ENCODE measurements around the gene MGAT4A. TPM values are rescaled to one million over a fixed set of nuclear protein-coding genes. Genes with fewer than 3 reads are reported as not detected.
A peak's percentile ranks its signal among the peaks of the same experiment; 100 is the strongest.
"Not testable (repeated sequence)": the region's sequence is repeated elsewhere in the genome, so short reads cannot be mapped to it uniquely, and the experiment has no call there.

Gene MGAT4A
- total RNA-seq, 1 donor from 2014 or later, result 38.3 TPM

GRCh38 chr2:98614024-98614739 is 116.8 kb downstream of the MGAT4A start:
- no peak for FAIRE-seq
- DNase-seq (ENCODE audit: low spot score in 2 of 2), result no peak

- DNase-seq (ENCODE audit: low spot score in 2 of 2) (peak; percentile 36 to 39), FAIRE-seq (no peak)
These were observed 121.8 kb downstream of the MGAT4A start for GRCh38 chr2:98608962-98609604.

GRCh38 chr2:98608116-98608961 is 122.6 kb downstream of the MGAT4A start, which contains the start of the genes COA5 and UNC50:
Gene COA5 (minus strand): TSS chr2:98608512. CDS start chr2:98608405, 107 bp downstream.
Gene UNC50 (plus strand): TSS chr2:98608589. CDS start chr2:98609760, 1,171 bp downstream.
- DNase-seq (ENCODE audit: low spot score in 2 of 2), result peak; percentile 97 to 98
- FAIRE-seq, result no peak

GRCh38 chr2:98607741-98608115 is 123.2 kb downstream of the MGAT4A start:
- FAIRE-seq (no peak), DNase-seq (ENCODE audit: low spot score in 2 of 2) (peak in 1 of 2 donors; percentile 14)

GRCh38 chr2:98607104-98607503 is 123.8 kb downstream of the MGAT4A start:
- no peak for DNase-seq (ENCODE audit: low spot score in 2 of 2)
- FAIRE-seq, result no peak

GRCh38 chr2:98606431-98606830 is 124.5 kb downstream of the MGAT4A start:
- DNase-seq (ENCODE audit: low spot score in 2 of 2) (no peak), FAIRE-seq (no peak)

GRCh38 chr2:98605076-98605475 is 125.9 kb downstream of the MGAT4A start:
- DNase-seq (ENCODE audit: low spot score in 2 of 2) (no peak), FAIRE-seq (no peak)

GRCh38 chr2:98604547-98604946 is 126.4 kb downstream of the MGAT4A start:
- no peak for DNase-seq (ENCODE audit: low spot score in 2 of 2)
- FAIRE-seq, result no peak

GRCh38 chr2:98601532-98602132 is 129.3 kb downstream of the MGAT4A start:
- FAIRE-seq (no peak), DNase-seq (ENCODE audit: low spot score in 2 of 2) (no peak)

GRCh38 chr2:98598781-98599428 is 132.0 kb downstream of the MGAT4A start:
- FAIRE-seq (no peak), DNase-seq (ENCODE audit: low spot score in 2 of 2) (no peak)

- not testable (repeated sequence) for FAIRE-seq; DNase-seq (ENCODE audit: low spot score in 2 of 2)
These were observed 136.3 kb downstream of the MGAT4A start for GRCh38 chr2:98594665-98595064.

- DNase-seq (ENCODE audit: low spot score in 2 of 2), result no peak
These were observed 138.4 kb downstream of the MGAT4A start for GRCh38 chr2:98592565-98592964.

GRCh38 chr2:98589489-98589888 is 141.4 kb downstream of the MGAT4A start:
- no peak for DNase-seq (ENCODE audit: low spot score in 2 of 2)
- no peak for FAIRE-seq

More at GRCh38 chr2:98592565-98592964, 138.4 kb downstream of the MGAT4A start:
- FAIRE-seq, result no peak

- FAIRE-seq, result no peak
- no peak for DNase-seq (ENCODE audit: low spot score in 2 of 2)
These were observed 142.0 kb downstream of the MGAT4A start for GRCh38 chr2:98588880-98589431.

- FAIRE-seq, result no peak
These were observed 144.3 kb downstream of the MGAT4A start for GRCh38 chr2:98586551-98587140.

GRCh38 chr2:98585386-98585785 is 145.5 kb downstream of the MGAT4A start:
- FAIRE-seq (no peak), DNase-seq (ENCODE audit: low spot score in 2 of 2) (no peak)

More at GRCh38 chr2:98586551-98587140, 144.3 kb downstream of the MGAT4A start:
- DNase-seq (ENCODE audit: low spot score in 2 of 2), result no peak

GRCh38 chr2:98583816-98584618 is 146.9 kb downstream of the MGAT4A start:
- DNase-seq (ENCODE audit: low spot score in 2 of 2) (no peak), FAIRE-seq (no peak)

- no peak for DNase-seq (ENCODE audit: low spot score in 2 of 2)
- FAIRE-seq, result no peak
These were observed 147.7 kb downstream of the MGAT4A start for GRCh38 chr2:98583276-98583675.
